Sigmoid colon (tissue), 7 donors: ENCODE measurements around the gene IL1R2. TPM values are rescaled to one million over a fixed set of nuclear protein-coding genes. Genes with fewer than 3 reads are reported as not detected.

Experiments
- DNase-seq: peaks from one replicate; pipeline ENCODE4 v3.0.0-alpha.2; 2019
- H3K27ac ChIP-seq, 4 donors: fragments of 200-600 bp; sonication (generic); one replicate each; pipeline ENCODE4 v1.5.1; 2016 to 2019; ENCODE audit warnings: mild to moderate bottlenecking in 1 of 4
- H3K27me3 ChIP-seq, 3 donors: fragments of 200-600 bp; sonication (generic); one replicate each; pipeline ENCODE4 v1.5.1; 2019; ENCODE audit warnings: mild to moderate bottlenecking in 1 of 3
- H3K36me3 ChIP-seq, 4 donors: fragments of 200-600 bp; sonication (generic); one replicate each; pipeline ENCODE4 v1.5.1; 2016 to 2019
- H3K4me1 ChIP-seq, 4 donors: fragments of 200-600 bp; sonication (generic); one replicate each; pipeline ENCODE4 v1.5.1; 2017 to 2019
- H3K4me3 ChIP-seq, 4 donors: fragments of 200-600 bp; sonication (generic); one replicate each; pipeline ENCODE4 v1.5.1; 2017 to 2019; ENCODE audit warnings: mild to moderate bottlenecking in 2 of 4, moderate library complexity in 1 of 4
- H3K9me3 ChIP-seq, 4 donors: fragments of 200-600 bp in 3 of 4; sonication (generic) in 3 of 4; one replicate each; pipeline versions ENCODE4 v1.5.1 to v1.6.1; 2013 to 2019
- EP300 ChIP-seq, 4 donors: sonication (generic); formaldehyde crosslinking; IDR thresholded peaks; one replicate each; pipeline ENCODE4 v1.6.1; 2017; ENCODE audit warnings: antibody characterized with exemption in 4 of 4
- POLR2A ChIP-seq, 2 donors: fragments of 450-650 bp; IDR thresholded peaks; one replicate each; pipeline ENCODE4 v1.6.1; 2016; ENCODE audit warnings: antibody characterized with exemption in 2 of 2, mild to moderate bottlenecking in 2 of 2, moderate library complexity in 2 of 2
- POLR2AphosphoS5 ChIP-seq, 4 donors: sonication (generic); formaldehyde crosslinking; IDR thresholded peaks; one replicate each; pipeline ENCODE4 v1.6.1; 2017; ENCODE audit warnings: antibody characterized with exemption in 4 of 4
- WGBS, 2 donors: extraction: QIAGEN DNeasy Blood & Tissue Kit; methylation state at CpG; one replicate each; pipeline ENCODE4 v1.1.7; 2013; 5-methylcytosine and 5-hydroxymethylcytosine counted together
- intact Hi-C: fragments of 100-400 bp; cut with DNase I; formaldehyde crosslinking; loops from one replicate; pipeline ENCODE4 v1.15.1; 2023
- polyA plus RNA-seq, 3 donors: library from polyadenylated mRNA; stranded (reverse); fragments of 200-250 nt; gene quantifications; one replicate each; pipeline ENCODE4 v1.2.3, GENCODE V29; 2013
- total RNA-seq, 4 donors: library from RNA; depleted of rRNA; stranded (reverse); fragments of >200 nt; gene quantifications; one replicate each; pipeline ENCODE4 v1.1.0, GENCODE V29; 2016
- TF ChIP-seq, protein P1 (sequence below), 4 experiments: fragments of 450-650 bp in 3 of 4; fragments of 200-600 bp in 1 of 4; IDR thresholded peaks; one replicate each; pipeline ENCODE4 v1.5.1; 2016 to 2019; ENCODE audit warnings: antibody characterized with exemption in 4 of 4, mild to moderate bottlenecking in 3 of 4, moderate library complexity in 2 of 4
- donor health status: healthy with polysubstance abuse.
- donor health status: Bipolar disorder and iron deficiency.
- donor health status: healthy.

IL1R2 gene
- total and polyA plus RNA-seq, 7 donors = 3.0 to 26.4 (median 15.9) TPM

DNA sequence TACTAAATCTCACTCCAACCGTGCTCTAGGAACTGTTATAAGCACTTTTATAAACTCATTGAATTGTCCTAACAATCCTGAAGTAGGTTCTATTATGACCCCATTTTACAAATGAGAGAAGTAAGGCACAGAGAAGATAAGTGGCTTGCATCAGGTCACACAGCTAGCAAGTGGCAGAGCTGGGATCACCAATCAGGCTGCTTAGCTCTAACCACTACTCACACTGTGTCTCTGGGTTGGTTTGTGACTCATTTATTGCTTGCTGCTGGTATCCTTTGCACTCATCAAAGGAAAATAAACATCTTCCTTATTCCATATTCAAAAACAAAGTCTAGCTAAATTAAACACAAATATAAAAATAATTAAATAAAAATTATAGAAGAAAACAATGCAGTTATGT, 42.5 kb upstream of the IL1R2 start:
- intact Hi-C loops = no loop called here
- no peaks in the 10 kb centered on the region for H3K4me1 ChIP-seq
- H3K36me3 ChIP-seq = no peaks in the 10 kb centered on the region
- 76 to 93% methylated on average over 1 of the region's 1 CpG for WGBS, 2 donors
- no peak overlapping the region for H3K27ac ChIP-seq
- DNase-seq = no peak
- no peak for TF ChIP-seq POLR2A (IDR thresholded peaks at IDR 0.05)
- no peak overlapping the region for H3K4me3 ChIP-seq
- no peaks in the 10 kb centered on the region for H3K27me3 ChIP-seq
- H3K9me3 ChIP-seq = peaks cover 0 to 2% (median 0%) of the 10 kb centered on the region in 4 donors

DNA sequence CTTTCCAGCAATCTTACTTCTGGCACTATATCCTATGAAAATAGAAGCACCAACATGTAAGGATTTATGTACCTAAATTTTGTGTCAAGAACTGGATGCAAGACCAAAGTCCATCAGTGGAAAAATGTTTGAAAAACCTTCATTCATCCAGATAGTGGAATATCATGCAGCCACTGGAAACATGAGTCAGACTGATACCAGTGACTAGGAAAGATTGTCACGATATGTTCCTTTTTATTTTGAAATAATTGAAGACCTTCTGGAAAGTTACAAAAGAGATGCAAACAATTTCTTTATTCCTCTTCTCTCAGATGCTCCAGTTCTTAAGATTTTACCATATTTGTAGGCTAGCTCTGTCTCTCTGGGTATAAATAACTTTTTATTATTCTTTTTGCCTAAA, 40.5 kb upstream of the IL1R2 start:
- DNase-seq = no peak
- intact Hi-C loops = no loop called here
- peaks cover 0 to 2% (median 0%) of the 10 kb centered on the region in 4 donors for H3K9me3 ChIP-seq
- no peak overlapping the region for H3K27ac ChIP-seq
- no peaks in the 10 kb centered on the region for H3K36me3 ChIP-seq
- no peaks in the 10 kb centered on the region for H3K27me3 ChIP-seq
- TF ChIP-seq POLR2AphosphoS5 (IDR thresholded peaks at IDR 0.05) (no peak), EP300 (IDR thresholded peaks at IDR 0.05) (no peak), POLR2A (IDR thresholded peaks at IDR 0.05) (no peak)
- TF ChIP-seq, protein P1, sequence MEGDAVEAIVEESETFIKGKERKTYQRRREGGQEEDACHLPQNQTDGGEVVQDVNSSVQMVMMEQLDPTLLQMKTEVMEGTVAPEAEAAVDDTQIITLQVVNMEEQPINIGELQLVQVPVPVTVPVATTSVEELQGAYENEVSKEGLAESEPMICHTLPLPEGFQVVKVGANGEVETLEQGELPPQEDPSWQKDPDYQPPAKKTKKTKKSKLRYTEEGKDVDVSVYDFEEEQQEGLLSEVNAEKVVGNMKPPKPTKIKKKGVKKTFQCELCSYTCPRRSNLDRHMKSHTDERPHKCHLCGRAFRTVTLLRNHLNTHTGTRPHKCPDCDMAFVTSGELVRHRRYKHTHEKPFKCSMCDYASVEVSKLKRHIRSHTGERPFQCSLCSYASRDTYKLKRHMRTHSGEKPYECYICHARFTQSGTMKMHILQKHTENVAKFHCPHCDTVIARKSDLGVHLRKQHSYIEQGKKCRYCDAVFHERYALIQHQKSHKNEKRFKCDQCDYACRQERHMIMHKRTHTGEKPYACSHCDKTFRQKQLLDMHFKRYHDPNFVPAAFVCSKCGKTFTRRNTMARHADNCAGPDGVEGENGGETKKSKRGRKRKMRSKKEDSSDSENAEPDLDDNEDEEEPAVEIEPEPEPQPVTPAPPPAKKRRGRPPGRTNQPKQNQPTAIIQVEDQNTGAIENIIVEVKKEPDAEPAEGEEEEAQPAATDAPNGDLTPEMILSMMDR (IDR thresholded peaks at IDR 0.05) = no peak
- 75 to 85% methylated on average over 1 of the region's 1 CpG for WGBS, 2 donors
- no peaks in the 10 kb centered on the region for H3K4me1 ChIP-seq
- no peak overlapping the region for H3K4me3 ChIP-seq

DNA sequence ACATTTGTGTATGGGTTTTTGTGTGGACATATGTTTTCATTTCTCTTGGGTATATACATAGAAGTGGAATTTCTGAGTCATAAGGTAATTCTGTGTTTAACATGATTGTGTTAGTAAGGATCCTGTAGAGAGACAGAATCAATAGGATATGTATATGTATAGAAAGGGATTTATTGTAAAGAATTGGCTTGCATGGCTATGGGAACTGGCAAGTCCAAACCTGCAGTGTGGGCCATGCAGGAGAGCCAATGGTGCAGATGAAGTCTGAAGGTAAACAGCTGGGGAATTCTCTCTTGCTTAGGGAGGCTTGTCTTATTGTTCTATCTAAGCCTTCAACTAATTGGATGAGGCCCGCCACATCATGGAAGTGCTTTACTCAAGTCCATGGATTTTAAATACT, 39.2 kb upstream of the IL1R2 start:
- Histone ChIP-seq H3K27me3 (no peaks in the 10 kb centered on the region), H3K4me3 (no peak overlapping the region), H3K4me1 (no peaks in the 10 kb centered on the region), H3K9me3 (peaks cover 0 to 2% (median 0%) of the 10 kb centered on the region in 4 donors), H3K36me3 (no peaks in the 10 kb centered on the region), H3K27ac (no peak overlapping the region)
- DNase-seq = no peak
- intact Hi-C loops = no loop called here
- TF ChIP-seq POLR2A (IDR thresholded peaks at IDR 0.05) (no peak), EP300 (IDR thresholded peaks at IDR 0.05) (no peak), POLR2AphosphoS5 (IDR thresholded peaks at IDR 0.05) (no peak)
- WGBS, 2 donors = 93 to 95% methylated on average over 1 of the region's 1 CpG

DNA sequence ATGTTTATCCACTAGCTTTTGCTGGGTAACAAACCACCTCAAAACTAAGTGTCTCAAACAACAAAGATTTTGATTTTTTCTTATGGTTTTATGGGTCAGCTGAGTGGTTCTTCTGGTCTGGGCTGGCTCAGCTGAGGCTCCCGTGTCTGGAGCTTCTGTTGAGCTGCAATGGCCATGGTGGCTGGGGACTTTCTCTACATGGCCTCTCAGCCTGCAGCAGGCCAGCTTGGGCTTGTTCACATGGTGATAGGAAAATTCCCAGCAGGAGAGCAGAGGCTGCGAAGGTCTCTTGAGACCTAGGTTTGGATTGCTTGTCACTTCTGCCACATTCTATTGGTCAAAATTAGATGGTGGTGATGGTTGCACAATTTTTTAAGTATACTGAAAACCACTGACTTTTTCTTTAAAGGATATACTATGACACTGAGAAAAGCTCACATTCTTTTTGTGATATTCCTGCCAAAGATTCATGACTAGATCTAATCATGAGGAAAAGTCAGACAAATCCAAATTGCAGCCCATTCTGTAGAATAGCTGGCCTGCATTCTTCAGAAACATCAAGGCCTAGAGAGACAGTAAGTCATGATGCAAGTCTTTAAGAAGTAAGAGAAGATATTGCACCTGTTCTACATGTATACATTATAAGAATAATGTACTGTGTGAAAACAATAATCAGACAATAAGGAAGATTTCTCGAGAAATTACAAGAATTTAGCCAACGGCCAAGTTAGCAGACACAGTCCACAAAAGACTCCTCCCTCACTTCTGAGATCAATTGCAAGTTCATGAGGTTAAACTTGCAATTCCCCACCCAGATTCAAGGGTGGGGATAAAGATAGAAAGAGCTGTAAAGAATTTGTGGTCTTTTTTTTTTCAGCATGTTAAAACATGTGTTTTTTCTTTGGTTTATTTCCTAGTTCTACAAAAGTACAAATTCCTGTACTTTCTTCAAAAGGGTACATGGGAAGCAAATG, 35.0 kb upstream of the IL1R2 start:
- DNase-seq = no peak
- no peak overlapping the region for H3K4me3 ChIP-seq
- intact Hi-C loops = no loop called here
- 54 to 60% methylated on average over 4 of the region's 4 CpGs for WGBS, 2 donors
- H3K27me3 ChIP-seq = no peaks in the 10 kb centered on the region
- no peaks in the 10 kb centered on the region for H3K36me3 ChIP-seq
- H3K4me1 ChIP-seq = peaks cover 0 to 18% (median 14%) of the 10 kb centered on the region in 4 donors
- H3K9me3 ChIP-seq = peaks cover 0 to 2% (median 0%) of the 10 kb centered on the region in 4 donors
- TF ChIP-seq POLR2AphosphoS5 (IDR thresholded peaks at IDR 0.05) (no peak), POLR2A (IDR thresholded peaks at IDR 0.05) (no peak), EP300 (IDR thresholded peaks at IDR 0.05) (no peak)
- TF ChIP-seq, protein P1 (IDR thresholded peaks at IDR 0.05) = no peak
- H3K27ac ChIP-seq = no peak overlapping the region

DNA sequence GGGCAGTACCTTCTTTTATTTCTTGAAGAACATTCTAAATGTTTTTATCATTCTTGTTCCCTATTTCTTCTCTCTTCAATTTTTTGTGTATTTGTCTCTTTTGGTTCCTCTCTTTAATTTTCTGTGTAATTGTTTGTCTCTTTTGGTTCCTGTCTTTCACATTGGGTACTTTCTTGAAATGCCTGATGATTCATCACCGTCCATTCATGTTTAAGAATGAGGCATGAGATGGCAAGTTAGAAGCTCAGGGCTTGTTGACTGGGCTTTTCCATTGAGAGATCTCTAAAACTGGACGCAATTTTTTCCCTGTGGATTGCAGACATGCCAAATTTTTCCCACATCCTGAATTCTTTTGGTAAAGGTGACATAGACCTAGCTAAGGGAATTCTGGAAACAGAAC, 33.7 kb upstream of the IL1R2 start:
- H3K4me1 ChIP-seq = peaks cover 0 to 31% (median 24%) of the 10 kb centered on the region in 4 donors
- TF ChIP-seq, protein P1 (IDR thresholded peaks at IDR 0.05) = no peak
- no peak for TF ChIP-seq POLR2AphosphoS5 (IDR thresholded peaks at IDR 0.05)
- no peak for TF ChIP-seq EP300 (IDR thresholded peaks at IDR 0.05)
- no peak for TF ChIP-seq POLR2A (IDR thresholded peaks at IDR 0.05)

More for the DNA sequence above, 33.7 kb upstream of the IL1R2 start:
- H3K27me3 ChIP-seq = no peaks in the 10 kb centered on the region
- H3K4me3 ChIP-seq = no peak overlapping the region
- WGBS, 2 donors = 0% methylated on average over 2 of the region's 2 CpGs
- no peaks in the 10 kb centered on the region for H3K9me3 ChIP-seq
- H3K36me3 ChIP-seq = no peaks in the 10 kb centered on the region
- H3K27ac ChIP-seq = peak overlapping the region in 1 of 4 donors; percentile 23
- DNase-seq = no peak
- intact Hi-C loops = no loop called here
